Measurements from ENCODE around the gene DHRS4L2. TPM values are rescaled to one million over a fixed set of nuclear protein-coding genes. Genes with fewer than 3 reads are reported as not detected.

The DHRS4L2 gene
- total RNA-seq, 4 donors from 2014 or later, result 10.6 to 17.7 (median 15.2) TPM

- ATAC-seq (ENCODE audit: low FRiP score) (peak; percentile 25), DNase-seq (ENCODE audit: low spot score) (no peak)
- no peak for TF ChIP-seq CTCF (IDR thresholded peaks at IDR 0.05)
Measured at GRCh38 chr14:24051176-24051788, 62.6 kb downstream of the DHRS4L2 start.

- DNase-seq (ENCODE audit: low spot score) (no peak), ATAC-seq (ENCODE audit: low FRiP score) (peak; percentile 82)
- TF ChIP-seq CTCF (IDR thresholded peaks at IDR 0.05), result no peak
Measured at GRCh38 chr14:24051789-24052655, 63.3 kb downstream of the DHRS4L2 start, which contains the start of gene CARMIL3. Gene CARMIL3, plus strand, starts transcription at chr14:24052009. Its CDS starts 145 bp downstream, at chr14:24052154.

DNA sequence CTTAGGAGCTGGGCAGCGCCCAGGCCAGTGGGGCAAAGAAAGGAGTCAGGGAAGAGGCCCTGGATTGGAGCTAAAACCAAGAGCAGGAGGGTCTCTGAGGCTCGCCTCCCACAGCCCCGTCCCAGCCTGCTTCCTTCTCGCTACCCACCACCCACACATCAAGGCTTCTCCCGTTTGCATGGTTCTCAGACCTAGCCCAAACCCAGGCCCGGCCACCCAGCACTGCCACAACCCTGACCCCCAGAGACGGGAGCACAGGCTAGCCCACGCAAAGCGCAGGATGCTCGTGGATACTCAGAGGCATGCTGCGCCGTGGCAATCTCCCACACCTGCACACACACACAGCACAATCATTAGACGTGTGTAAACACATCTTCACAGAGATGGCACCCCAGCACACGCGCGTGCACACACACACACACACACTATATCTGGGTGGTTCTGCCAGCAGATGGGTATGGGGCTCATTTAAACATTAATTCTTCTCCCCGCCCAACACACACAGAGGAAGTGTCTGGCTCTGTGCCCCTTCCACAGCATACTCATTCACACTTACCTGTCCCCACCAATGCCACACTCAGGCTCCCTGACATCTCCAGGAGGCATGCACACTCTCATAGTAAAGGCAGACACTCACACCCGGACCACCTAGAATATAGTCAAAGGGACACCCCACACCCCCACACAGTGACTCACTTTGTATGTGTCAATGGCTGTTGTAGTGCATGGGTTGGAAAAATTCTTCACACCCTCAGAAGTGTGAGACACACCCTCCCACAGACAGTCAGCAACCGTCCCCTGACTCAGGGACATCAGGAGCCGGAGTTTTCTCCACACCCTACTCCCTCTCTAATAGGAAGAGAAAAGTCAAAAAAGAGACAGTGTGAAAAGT is 64.2 kb downstream of the DHRS4L2 start:
- ATAC-seq (ENCODE audit: low FRiP score) (no peak), DNase-seq (ENCODE audit: low spot score) (no peak)
- TF ChIP-seq CTCF (IDR thresholded peaks at IDR 0.05), result no peak

DNA sequence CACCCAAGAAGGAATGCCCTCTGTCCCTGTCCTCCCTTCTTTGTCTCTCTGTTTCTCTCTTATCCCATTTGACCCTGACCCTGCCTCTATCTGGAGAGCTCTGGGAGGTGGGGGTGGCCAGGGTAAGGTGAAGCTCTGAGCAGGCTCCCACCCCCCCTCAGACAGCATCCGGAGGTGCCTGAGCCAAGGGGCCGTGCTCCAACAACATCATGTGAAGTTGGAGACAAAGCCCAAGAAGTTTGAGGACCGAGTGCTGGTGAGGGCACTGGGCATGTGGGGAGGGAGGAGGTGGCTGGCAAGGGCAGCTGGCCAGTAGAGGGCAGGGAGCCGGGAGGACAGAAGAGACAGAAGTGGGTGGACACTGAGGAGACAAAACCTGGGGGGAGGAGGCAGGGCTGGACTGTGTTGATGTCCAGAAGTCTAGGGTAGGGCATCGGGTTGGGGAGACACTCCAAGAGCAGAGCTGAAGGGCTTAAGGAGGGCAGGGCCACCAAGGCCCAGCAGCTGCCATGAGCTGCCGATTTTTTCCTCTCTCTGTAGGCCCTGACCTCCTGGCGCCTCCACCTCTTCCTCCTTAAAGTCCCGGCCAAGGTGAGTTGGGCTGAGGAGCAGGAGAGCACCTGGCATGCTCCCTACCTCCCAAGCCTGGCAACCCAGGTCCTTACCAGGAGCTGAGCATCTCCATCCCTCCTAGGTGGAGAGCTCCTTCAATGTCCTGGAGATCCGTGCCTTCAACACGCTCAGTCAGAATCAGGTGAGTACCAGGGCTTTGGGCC is 65.0 kb downstream of the DHRS4L2 start:
- DNase-seq (ENCODE audit: low spot score) (no peak), ATAC-seq (ENCODE audit: low FRiP score) (no peak)
- no peak for TF ChIP-seq CTCF (IDR thresholded peaks at IDR 0.05)

DNA sequence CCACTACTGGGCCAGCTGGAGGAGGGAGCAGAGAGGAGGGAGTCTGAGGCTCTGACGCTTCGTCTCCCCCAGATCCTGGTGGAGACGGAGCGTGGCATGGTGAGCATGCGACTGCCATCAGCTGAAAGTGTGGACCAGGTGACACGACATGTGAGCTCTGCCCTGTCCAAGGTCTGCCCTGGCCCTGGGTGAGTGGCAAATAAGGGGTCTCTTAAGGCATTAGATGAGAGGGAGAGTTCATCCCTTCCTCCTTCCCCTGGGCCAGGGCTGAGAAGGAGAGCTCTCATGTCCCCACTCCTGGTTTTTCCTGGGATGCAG is 65.6 kb downstream of the DHRS4L2 start:
- ATAC-seq (ENCODE audit: low FRiP score), result no peak
- no peak for TF ChIP-seq CTCF (IDR thresholded peaks at IDR 0.05)
- DNase-seq (ENCODE audit: low spot score), result no peak

DNA sequence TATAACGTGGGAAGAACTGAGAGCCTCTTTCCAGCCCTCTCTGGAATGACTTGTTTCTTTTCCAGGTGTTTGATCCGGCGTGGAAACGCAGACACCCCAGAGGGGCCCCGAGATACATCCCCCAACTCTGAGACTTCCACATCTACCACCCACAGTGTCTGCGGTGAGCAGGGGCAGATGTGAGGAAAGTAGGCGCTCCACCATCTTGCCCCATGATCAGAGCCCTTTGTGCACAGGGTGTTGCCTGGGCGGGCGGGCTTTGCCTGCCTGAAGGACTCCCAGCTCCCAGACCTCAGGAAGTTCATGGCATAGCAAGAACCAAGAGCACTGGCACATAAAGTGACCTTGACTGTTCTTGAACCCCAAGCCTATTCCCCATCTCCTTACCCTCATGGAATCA is 65.9 kb downstream of the DHRS4L2 start:
- ATAC-seq (ENCODE audit: low FRiP score), result no peak
- TF ChIP-seq CTCF (IDR thresholded peaks at IDR 0.05), result no peak
- DNase-seq (ENCODE audit: low spot score), result no peak
